ENCODE measurements around the gene IL9. TPM values are rescaled to one million over a fixed set of nuclear protein-coding genes. Genes with fewer than 3 reads are reported as not detected.

The IL9 gene
- total RNA-seq, 4 donors from 2014 or later: not detected

- Histone ChIP-seq H3K27ac (no peak overlapping the region), H3K4me3 (no peak overlapping the region), H3K4me1 (peaks cover 0 to 6% (median 0%) of the 10 kb centered on the region in 3 donors), H3K9me3 (no peaks in the 10 kb centered on the region), H3K27me3 (peaks cover 0 to 24% (median 1%) of the 10 kb centered on the region in 4 donors), H3K36me3 (no peaks in the 10 kb centered on the region)
- intact Hi-C loops (cut with DNase I): no loop called here
- no peak for DNase-seq
- no peak for TF ChIP-seq CTCF (IDR thresholded peaks at IDR 0.05)
- no peak for TF ChIP-seq POLR2A (IDR thresholded peaks at IDR 0.05)
- 58 to 67% methylated on average over 1 to 3 of the region's 4 CpGs for WGBS, 2 donors
Measured at GRCh38 chr5:135878156-135878620, 17.5 kb downstream of the IL9 start.

GRCh38 chr5:135877570-135878155 is 18.0 kb downstream of the IL9 start:
- Histone ChIP-seq H3K27me3 (peaks cover 0 to 24% (median 1%) of the 10 kb centered on the region in 4 donors), H3K36me3 (no peaks in the 10 kb centered on the region), H3K9me3 (no peaks in the 10 kb centered on the region), H3K4me1 (peaks cover 0 to 6% (median 0%) of the 10 kb centered on the region in 3 donors), H3K27ac (no peak overlapping the region), H3K4me3 (no peak overlapping the region)
- WGBS, 2 donors: 59 to 75% methylated on average over 6 of the region's 6 CpGs
- no peak for DNase-seq
- intact Hi-C loops (cut with DNase I): no loop called here
- no peak for TF ChIP-seq POLR2A (IDR thresholded peaks at IDR 0.05)
- no peak for TF ChIP-seq CTCF (IDR thresholded peaks at IDR 0.05)

GRCh38 chr5:135876146-135876545 is 19.5 kb downstream of the IL9 start:
- Histone ChIP-seq H3K9me3 (no peaks in the 10 kb centered on the region), H3K27ac (no peak overlapping the region), H3K27me3 (peaks cover 0 to 19% (median 0%) of the 10 kb centered on the region in 4 donors), H3K4me3 (no peak overlapping the region), H3K36me3 (no peaks in the 10 kb centered on the region), H3K4me1 (peaks cover 0 to 3% (median 0%) of the 10 kb centered on the region in 3 donors)
- TF ChIP-seq POLR2A (IDR thresholded peaks at IDR 0.05): no peak
- no peak for TF ChIP-seq CTCF (IDR thresholded peaks at IDR 0.05)
- intact Hi-C loops (cut with DNase I): no loop called here
- WGBS, 2 donors: 64 to 82% methylated on average over 5 of the region's 5 CpGs
- DNase-seq: no peak

GRCh38 chr5:135875567-135875966 is 20.1 kb downstream of the IL9 start:
- Histone ChIP-seq H3K27ac (no peak overlapping the region), H3K4me3 (no peak overlapping the region), H3K27me3 (peaks cover 0 to 13% (median 0%) of the 10 kb centered on the region in 4 donors), H3K4me1 (no peaks in the 10 kb centered on the region), H3K36me3 (no peaks in the 10 kb centered on the region), H3K9me3 (no peaks in the 10 kb centered on the region)
- DNase-seq: no peak
- no peak for TF ChIP-seq CTCF (IDR thresholded peaks at IDR 0.05)
- TF ChIP-seq POLR2A (IDR thresholded peaks at IDR 0.05): no peak
- WGBS, 2 donors: 82 to 83% methylated on average over 3 of the region's 3 CpGs
- intact Hi-C loops (cut with DNase I): no loop called here

GRCh38 chr5:135874461-135874860 is 21.2 kb downstream of the IL9 start:
- 49 to 67% methylated on average over 2 of the region's 3 CpGs for WGBS, 2 donors
- Histone ChIP-seq H3K4me3 (no peak overlapping the region), H3K27me3 (peaks cover 0 to 4% (median 0%) of the 10 kb centered on the region in 4 donors), H3K27ac (no peak overlapping the region), H3K4me1 (no peaks in the 10 kb centered on the region), H3K9me3 (no peaks in the 10 kb centered on the region), H3K36me3 (no peaks in the 10 kb centered on the region)
- DNase-seq: no peak
- intact Hi-C loops (cut with DNase I): no loop called here
- no peak for TF ChIP-seq CTCF (IDR thresholded peaks at IDR 0.05)
- TF ChIP-seq POLR2A (IDR thresholded peaks at IDR 0.05): no peak
